GM18858 (cell line): Measurements from ENCODE around the gene COL6A2.
"Not testable (repeated sequence)": the region's sequence is repeated elsewhere in the genome, so short reads cannot be mapped to it uniquely, and the experiment has no call there.

ENCODE experiments used
- ATAC-seq: cut with Tn5 transposase; IDR thresholded peaks from one replicate; pipeline ENCODE4 v1.9.1; 2021; ENCODE audit not compliant: unreplicated experiment

The COL6A2 gene

GRCh38 chr21:46078978-46079351 is 18.9 kb upstream of the COL6A2 start:
- ATAC-seq, result no peak

- no peak for ATAC-seq
Observed at GRCh38 chr21:46079352-46080170, 18.4 kb upstream of the COL6A2 start.

GRCh38 chr21:46080171-46081021 is 17.5 kb upstream of the COL6A2 start:
- ATAC-seq, result no peak

- no peak for ATAC-seq
Observed at GRCh38 chr21:46081022-46081861, 16.7 kb upstream of the COL6A2 start.

GRCh38 chr21:46081862-46082712 is 15.8 kb upstream of the COL6A2 start:
- no peak for ATAC-seq

GRCh38 chr21:46082713-46082962 is 15.3 kb upstream of the COL6A2 start:
- ATAC-seq, result no peak

- no peak for ATAC-seq
Observed at GRCh38 chr21:46082963-46083790, 14.7 kb upstream of the COL6A2 start.

- no peak for ATAC-seq
Observed at GRCh38 chr21:46083791-46084561, 13.9 kb upstream of the COL6A2 start.

GRCh38 chr21:46084709-46085108 is 13.2 kb upstream of the COL6A2 start:
- no peak for ATAC-seq

GRCh38 chr21:46085259-46085658 is 12.7 kb upstream of the COL6A2 start:
- ATAC-seq, result not testable (repeated sequence)

GRCh38 chr21:46087641-46088040 is 10.3 kb upstream of the COL6A2 start:
- no peak for ATAC-seq

- ATAC-seq, result no peak
Observed at GRCh38 chr21:46088189-46088588, 9.7 kb upstream of the COL6A2 start.

- no peak for ATAC-seq
Observed at GRCh38 chr21:46089285-46089684, 8.6 kb upstream of the COL6A2 start.

GRCh38 chr21:46091118-46091517 is 6.8 kb upstream of the COL6A2 start:
- no peak for ATAC-seq

GRCh38 chr21:46091631-46092025 is 6.3 kb upstream of the COL6A2 start:
- ATAC-seq, result no peak

GRCh38 chr21:46092026-46092764 is 5.7 kb upstream of the COL6A2 start:
- no peak for ATAC-seq

- ATAC-seq, result no peak
Observed at GRCh38 chr21:46092811-46093667, 4.9 kb upstream of the COL6A2 start.
